WTC11 (cell line): ENCODE measurements around the gene CELA3A.

ENCODE experiments used
- ATF3 ChIP-seq: sonication (generic); formaldehyde crosslinking; conservative IDR thresholded peaks from 2 replicates; pipeline ENCODE4 v1.8.1; 2022; ENCODE audit warnings: mild to moderate bottlenecking, missing genetic modification reagents
- CTCF ChIP-seq: fragments of 200-600 bp; IDR thresholded peaks from 2 replicates; pipeline ENCODE4 v1.8.0; 2022; ENCODE audit warnings: antibody characterized with exemption
- E2F1 ChIP-seq: sonication (generic); formaldehyde crosslinking; IDR thresholded peaks from 2 replicates; pipeline ENCODE4 v1.8.0; 2022; ENCODE audit warnings: mild to moderate bottlenecking, missing genetic modification reagents
- ETV6 ChIP-seq: sonication (generic); formaldehyde crosslinking; IDR thresholded peaks from 2 replicates; pipeline ENCODE4 v1.8.1; 2022; ENCODE audit warnings: mild to moderate bottlenecking, missing genetic modification reagents
- PREB ChIP-seq: sonication (generic); formaldehyde crosslinking; IDR thresholded peaks from 2 replicates; pipeline ENCODE4 v1.8.1; 2022; ENCODE audit warnings: mild to moderate bottlenecking, missing genetic modification reagents, moderate library complexity, borderline replicate concordance
- SMAD3 ChIP-seq: sonication (generic); formaldehyde crosslinking; IDR thresholded peaks from 2 replicates; pipeline ENCODE4 v1.8.0; 2022; ENCODE audit warnings: missing genetic modification reagents, mild to moderate bottlenecking, borderline replicate concordance
- USF1 ChIP-seq: sonication (generic); formaldehyde crosslinking; IDR thresholded peaks from 2 replicates; pipeline ENCODE4 v1.8.0; 2022; ENCODE audit warnings: mild to moderate bottlenecking, missing genetic modification reagents
- ZNF317 ChIP-seq: sonication (generic); formaldehyde crosslinking; IDR thresholded peaks from 2 replicates; pipeline ENCODE4 v1.8.1; 2023; ENCODE audit warnings: low read depth, mild to moderate bottlenecking, moderate library complexity, missing genetic modification reagents, borderline replicate concordance

- TF ChIP-seq PREB (CRISPR knock-in tag): no peak
- TF ChIP-seq CTCF: no peak
- no peak for TF ChIP-seq ETV6 (CRISPR knock-in tag)
- no peak for TF ChIP-seq SMAD3 (CRISPR knock-in tag)
- no peak for TF ChIP-seq USF1 (CRISPR knock-in tag)
- TF ChIP-seq ZNF317 (CRISPR knock-in tag): no peak
- no peak for TF ChIP-seq E2F1 (CRISPR knock-in tag)
- TF ChIP-seq ATF3 (CRISPR knock-in tag): no peak
Observed at GRCh38 chr1:22030057-22030456, 28.6 kb downstream of the CELA3A start.
